SK-N-SH (cell line): ENCODE results near the gene BARHL2.

Source experiments
- EP300 ChIP-seq, 2 experiments: IDR thresholded peaks; 2 replicates each; pipeline versions ENCODE4 v1.4.0 to v1.6.1; 2012; ENCODE audit warnings: borderline replicate concordance in 1 of 2, low read depth in 1 of 2, low read length in 1 of 2
- EZH2phosphoT487 ChIP-seq: fragments of 200-600 bp; sonication (generic); IDR thresholded peaks from 2 replicates; pipeline ENCODE4 v1.6.1; 2017; ENCODE audit warnings: low read depth, mixed run types, mild to moderate bottlenecking, antibody characterized with exemption, moderate library complexity, borderline replicate concordance
- GABPA ChIP-seq: IDR thresholded peaks from 2 replicates; pipeline ENCODE4 v1.4.0; 2012; ENCODE audit warnings: low read depth, mild to moderate bottlenecking
- JUND ChIP-seq: IDR thresholded peaks from 2 replicates; pipeline ENCODE4 v1.4.0; 2012
- MXI1 ChIP-seq: IDR thresholded peaks from 2 replicates; pipeline ENCODE4 v1.6.1; 2012; ENCODE audit warnings: mild to moderate bottlenecking, low read depth, low read length, improper control_type of control experiment
- NFIC ChIP-seq: IDR thresholded peaks from 2 replicates; pipeline ENCODE4 v1.4.0; 2012; ENCODE audit warnings: borderline replicate concordance
- NRF1 ChIP-seq: IDR thresholded peaks from 2 replicates; pipeline ENCODE4 v1.6.1; 2012; ENCODE audit warnings: low read depth, mild to moderate bottlenecking, low read length
- POLR2AphosphoS5 ChIP-seq: IDR thresholded peaks from 2 replicates; pipeline ENCODE4 v1.6.1; 2012; ENCODE audit warnings: low read depth, low read length
- RAD21 ChIP-seq: IDR thresholded peaks from 2 replicates; pipeline ENCODE4 v1.6.1; 2012; ENCODE audit warnings: mild to moderate bottlenecking, low read length
- RXRA ChIP-seq: IDR thresholded peaks from 2 replicates; pipeline ENCODE4 v1.4.0; 2012; ENCODE audit warnings: low read depth, mild to moderate bottlenecking, borderline replicate concordance
- TAF1 ChIP-seq: IDR thresholded peaks from 2 replicates; pipeline ENCODE4 v1.6.1; 2012; ENCODE audit warnings: low read depth, mild to moderate bottlenecking, low read length, moderate library complexity, borderline replicate concordance
- TF ChIP-seq, protein P1 (sequence below): fragments of 200-600 bp; sonication (generic); IDR thresholded peaks from 2 replicates; pipeline ENCODE4 v1.6.1; 2017; ENCODE audit warnings: antibody characterized with exemption, mild to moderate bottlenecking, moderate library complexity
- TF ChIP-seq, protein P2 (sequence below): IDR thresholded peaks from 2 replicates; pipeline ENCODE4 v1.4.0; 2012; ENCODE audit warnings: low read depth, borderline replicate concordance
- TF ChIP-seq, protein P3 (sequence below): fragments of 150-350 bp; IDR thresholded peaks from 2 replicates; pipeline ENCODE4 v1.6.1; 2017; ENCODE audit warnings: antibody characterized with exemption, low read length, low read depth, borderline replicate concordance

DNA sequence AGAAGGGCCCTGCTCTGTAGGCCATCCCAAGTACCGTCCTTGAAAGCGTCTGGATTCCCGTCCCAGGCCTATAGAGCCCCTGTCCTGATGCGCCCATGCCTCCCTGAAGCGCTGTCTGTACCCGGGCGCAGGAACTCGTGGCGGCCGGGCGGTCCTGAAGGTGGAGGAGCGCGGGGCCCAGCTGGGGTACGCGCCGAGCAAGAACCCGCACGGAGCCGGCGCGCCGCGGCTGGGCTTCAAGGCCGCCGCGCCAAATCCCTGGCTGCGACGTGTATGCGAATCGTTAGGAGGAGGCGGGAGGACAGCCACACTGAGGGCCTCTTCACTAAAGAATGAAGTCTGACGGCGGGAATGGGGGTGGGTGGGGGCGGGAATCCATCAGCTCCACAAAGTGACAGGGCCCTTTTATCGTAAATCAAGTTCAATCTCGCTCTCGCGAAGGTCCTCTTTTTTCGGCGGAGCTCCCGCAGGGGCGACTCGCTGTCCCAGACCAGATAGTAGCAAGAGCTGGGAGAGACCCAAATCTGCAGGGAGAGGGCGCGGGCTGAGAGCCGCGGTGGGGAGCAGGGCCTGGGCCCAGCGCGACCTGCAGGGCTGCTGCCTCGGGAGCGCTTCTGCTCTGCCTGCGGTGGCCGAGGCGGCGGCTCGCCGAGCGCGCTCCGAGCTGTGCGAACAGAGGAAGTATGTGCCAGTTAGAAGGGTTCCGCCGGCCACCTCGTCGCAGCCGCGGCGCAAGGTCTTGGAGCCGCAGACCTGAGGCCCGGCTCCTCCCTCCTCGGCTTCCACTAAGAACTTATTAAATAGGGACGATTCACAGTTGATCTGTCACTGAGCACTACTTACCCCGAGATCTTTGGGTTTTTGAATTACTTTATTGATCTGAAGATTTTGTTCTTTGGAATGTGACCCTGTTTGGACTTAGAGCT lies 10.4 kb downstream of the BARHL2 start:
- TF ChIP-seq, protein P1, sequence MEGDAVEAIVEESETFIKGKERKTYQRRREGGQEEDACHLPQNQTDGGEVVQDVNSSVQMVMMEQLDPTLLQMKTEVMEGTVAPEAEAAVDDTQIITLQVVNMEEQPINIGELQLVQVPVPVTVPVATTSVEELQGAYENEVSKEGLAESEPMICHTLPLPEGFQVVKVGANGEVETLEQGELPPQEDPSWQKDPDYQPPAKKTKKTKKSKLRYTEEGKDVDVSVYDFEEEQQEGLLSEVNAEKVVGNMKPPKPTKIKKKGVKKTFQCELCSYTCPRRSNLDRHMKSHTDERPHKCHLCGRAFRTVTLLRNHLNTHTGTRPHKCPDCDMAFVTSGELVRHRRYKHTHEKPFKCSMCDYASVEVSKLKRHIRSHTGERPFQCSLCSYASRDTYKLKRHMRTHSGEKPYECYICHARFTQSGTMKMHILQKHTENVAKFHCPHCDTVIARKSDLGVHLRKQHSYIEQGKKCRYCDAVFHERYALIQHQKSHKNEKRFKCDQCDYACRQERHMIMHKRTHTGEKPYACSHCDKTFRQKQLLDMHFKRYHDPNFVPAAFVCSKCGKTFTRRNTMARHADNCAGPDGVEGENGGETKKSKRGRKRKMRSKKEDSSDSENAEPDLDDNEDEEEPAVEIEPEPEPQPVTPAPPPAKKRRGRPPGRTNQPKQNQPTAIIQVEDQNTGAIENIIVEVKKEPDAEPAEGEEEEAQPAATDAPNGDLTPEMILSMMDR: no peak
- TF ChIP-seq MXI1 (no peak), TAF1 (no peak), NRF1 (no peak), JUND (no peak), POLR2AphosphoS5 (no peak), EZH2phosphoT487 (no peak), RXRA (no peak), EP300 (IDR thresholded peaks at IDR 0.05; ENCODE audit: borderline replicate concordance in 1 of 2, low read depth in 1 of 2, low read length in 1 of 2) (no peak), GABPA (no peak), NFIC (no peak), RAD21 (no peak)
- TF ChIP-seq, protein P2, sequence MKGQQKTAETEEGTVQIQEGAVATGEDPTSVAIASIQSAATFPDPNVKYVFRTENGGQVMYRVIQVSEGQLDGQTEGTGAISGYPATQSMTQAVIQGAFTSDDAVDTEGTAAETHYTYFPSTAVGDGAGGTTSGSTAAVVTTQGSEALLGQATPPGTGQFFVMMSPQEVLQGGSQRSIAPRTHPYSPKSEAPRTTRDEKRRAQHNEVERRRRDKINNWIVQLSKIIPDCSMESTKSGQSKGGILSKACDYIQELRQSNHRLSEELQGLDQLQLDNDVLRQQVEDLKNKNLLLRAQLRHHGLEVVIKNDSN: no peak
- TF ChIP-seq, protein P3, sequence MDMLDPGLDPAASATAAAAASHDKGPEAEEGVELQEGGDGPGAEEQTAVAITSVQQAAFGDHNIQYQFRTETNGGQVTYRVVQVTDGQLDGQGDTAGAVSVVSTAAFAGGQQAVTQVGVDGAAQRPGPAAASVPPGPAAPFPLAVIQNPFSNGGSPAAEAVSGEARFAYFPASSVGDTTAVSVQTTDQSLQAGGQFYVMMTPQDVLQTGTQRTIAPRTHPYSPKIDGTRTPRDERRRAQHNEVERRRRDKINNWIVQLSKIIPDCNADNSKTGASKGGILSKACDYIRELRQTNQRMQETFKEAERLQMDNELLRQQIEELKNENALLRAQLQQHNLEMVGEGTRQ: no peak
